Measurements from ENCODE around the gene RBMS1. TPM values are rescaled to one million over a fixed set of nuclear protein-coding genes. Genes with fewer than 3 reads are reported as not detected.
A peak's percentile ranks its signal among the peaks of the same experiment; 100 is the strongest.

RBMS1 gene
- total RNA-seq, 1 experiment from 2014 or later = 38.8 TPM

GRCh38 chr2:160375802-160376469, 117.7 kb downstream of the RBMS1 start:
- ATAC-seq (peak; percentile 78), DNase-seq (peak; percentile 49)
- no peaks in the 10 kb centered on the region for H3K27me3 ChIP-seq (ENCODE audit: low read length)
- H3K4me2 ChIP-seq (ENCODE audit: low read length) = peak overlapping the region; percentile 56
- H4K20me1 ChIP-seq (ENCODE audit: low read length) = 0 out of 2 replicates have a peak, but pooled peaks cover 13% of the 10 kb centered on the region
- H3K9me2 ChIP-seq (replicated peaks; ENCODE audit: low read length) = no peaks in the 10 kb centered on the region
- POLR2A ChIA-PET (ENCODE audit: unreplicated experiment) = interaction anchor here (0.6 kb wide), 1 partner anchor 234 kb away, joined by 3 read pairs; no protein-coding TSS in a partner anchor
- intact Hi-C loops (cut with micrococcal nuclease) = loop anchor here (2.0 kb wide), 1 partner anchor 21 kb away; no protein-coding TSS in a partner anchor
- CTCF ChIA-PET = no interaction called here
- peak overlapping the region; percentile 35 for H3K27ac ChIP-seq (ENCODE audit: low read length)
- no peak overlapping the region for H2AFZ ChIP-seq (ENCODE audit: low read length)
- no peaks in the 10 kb centered on the region for H3F3A ChIP-seq (ENCODE audit: low read length, unreplicated experiment)
- peaks cover 21% of the 10 kb centered on the region for H3K4me1 ChIP-seq (ENCODE audit: insufficient read depth, low read length)
- H3K9me3 ChIP-seq (ENCODE audit: low read length) = no peaks in the 10 kb centered on the region
- no TSS peak for BruUV-seq (replicated peaks)
- TF ChIP-seq, protein P1, sequence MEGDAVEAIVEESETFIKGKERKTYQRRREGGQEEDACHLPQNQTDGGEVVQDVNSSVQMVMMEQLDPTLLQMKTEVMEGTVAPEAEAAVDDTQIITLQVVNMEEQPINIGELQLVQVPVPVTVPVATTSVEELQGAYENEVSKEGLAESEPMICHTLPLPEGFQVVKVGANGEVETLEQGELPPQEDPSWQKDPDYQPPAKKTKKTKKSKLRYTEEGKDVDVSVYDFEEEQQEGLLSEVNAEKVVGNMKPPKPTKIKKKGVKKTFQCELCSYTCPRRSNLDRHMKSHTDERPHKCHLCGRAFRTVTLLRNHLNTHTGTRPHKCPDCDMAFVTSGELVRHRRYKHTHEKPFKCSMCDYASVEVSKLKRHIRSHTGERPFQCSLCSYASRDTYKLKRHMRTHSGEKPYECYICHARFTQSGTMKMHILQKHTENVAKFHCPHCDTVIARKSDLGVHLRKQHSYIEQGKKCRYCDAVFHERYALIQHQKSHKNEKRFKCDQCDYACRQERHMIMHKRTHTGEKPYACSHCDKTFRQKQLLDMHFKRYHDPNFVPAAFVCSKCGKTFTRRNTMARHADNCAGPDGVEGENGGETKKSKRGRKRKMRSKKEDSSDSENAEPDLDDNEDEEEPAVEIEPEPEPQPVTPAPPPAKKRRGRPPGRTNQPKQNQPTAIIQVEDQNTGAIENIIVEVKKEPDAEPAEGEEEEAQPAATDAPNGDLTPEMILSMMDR (conservative IDR thresholded peaks at IDR 0.05; ENCODE audit: low read depth, low read length) = no peak
- TF ChIP-seq EZH2phosphoT487 (IDR thresholded peaks at IDR 0.05; ENCODE audit: borderline replicate concordance, low read length) = no peak
- TF ChIP-seq EZH2 (IDR thresholded peaks at IDR 0.05; ENCODE audit: low read length, unreplicated experiment) = no peak
- H3K9ac ChIP-seq (ENCODE audit: low read length) = peak overlapping the region; percentile 4; the same call in 1 of the 2 replicates
- H3K4me3 ChIP-seq (ENCODE audit: low read length) = no peak overlapping the region
- H3K79me2 ChIP-seq (ENCODE audit: low read length) = peaks cover 91% of the 10 kb centered on the region
- no peaks in the 10 kb centered on the region for H3K36me3 ChIP-seq (ENCODE audit: low read depth, low read length)

GRCh38 chr2:160375037-160375436, 118.6 kb downstream of the RBMS1 start:
- no peaks in the 10 kb centered on the region for H3F3A ChIP-seq (ENCODE audit: low read length, unreplicated experiment)
- H3K9me2 ChIP-seq (replicated peaks; ENCODE audit: low read length) = no peaks in the 10 kb centered on the region
- no peaks in the 10 kb centered on the region for H3K27me3 ChIP-seq (ENCODE audit: low read length)
- H2AFZ ChIP-seq (ENCODE audit: low read length) = no peak overlapping the region
- intact Hi-C loops (cut with micrococcal nuclease) = no loop called here
- no TSS peak for BruUV-seq (replicated peaks)
- no peak overlapping the region for H3K4me3 ChIP-seq (ENCODE audit: low read length)
- H3K4me2 ChIP-seq (ENCODE audit: low read length) = no peak overlapping the region
- ATAC-seq = no peak
- ChIA-PET CTCF (no interaction called here), POLR2A (ENCODE audit: unreplicated experiment) (no interaction called here)
- no peaks in the 10 kb centered on the region for H3K36me3 ChIP-seq (ENCODE audit: low read depth, low read length)
- no peak overlapping the region for H3K9ac ChIP-seq (ENCODE audit: low read length)
- TF ChIP-seq EZH2phosphoT487 (IDR thresholded peaks at IDR 0.05; ENCODE audit: borderline replicate concordance, low read length) (no peak), EZH2 (IDR thresholded peaks at IDR 0.05; ENCODE audit: low read length, unreplicated experiment) (no peak)
- TF ChIP-seq, protein P1 (conservative IDR thresholded peaks at IDR 0.05; ENCODE audit: low read depth, low read length) = no peak
- 0 out of 2 replicates have a peak, but pooled peaks cover 10% of the 10 kb centered on the region for H4K20me1 ChIP-seq (ENCODE audit: low read length)
- H3K27ac ChIP-seq (ENCODE audit: low read length) = no peak overlapping the region
- H3K79me2 ChIP-seq (ENCODE audit: low read length) = peaks cover 91% of the 10 kb centered on the region
- no peak for DNase-seq
- no peaks in the 10 kb centered on the region for H3K9me3 ChIP-seq (ENCODE audit: low read length)
- peaks cover 21% of the 10 kb centered on the region for H3K4me1 ChIP-seq (ENCODE audit: insufficient read depth, low read length)

DNA sequence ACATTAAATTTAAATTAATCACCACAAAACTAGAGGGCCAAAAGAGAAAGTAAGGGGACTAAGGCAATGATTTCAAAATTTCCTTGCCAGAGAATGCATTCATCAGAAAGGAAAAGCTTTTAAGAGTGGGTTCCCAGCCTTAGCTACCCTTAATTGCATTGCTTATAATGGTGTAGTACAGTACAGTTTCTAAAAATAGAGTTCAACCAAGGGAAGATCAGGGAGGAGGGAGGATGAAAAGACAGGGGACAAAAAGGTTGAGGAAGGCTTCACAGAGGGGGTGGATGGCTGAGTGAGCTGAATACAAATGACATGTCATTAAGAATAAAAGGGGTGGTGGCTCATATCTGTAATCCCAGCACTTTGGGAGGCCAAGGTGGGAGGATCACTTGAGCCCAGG, 119.9 kb downstream of the RBMS1 start:
- Histone ChIP-seq H3K4me2 (ENCODE audit: low read length) (no peak overlapping the region), H3K9ac (ENCODE audit: low read length) (no peak overlapping the region), H2AFZ (ENCODE audit: low read length) (no peak overlapping the region), H3K36me3 (ENCODE audit: low read depth, low read length) (no peaks in the 10 kb centered on the region), H3F3A (ENCODE audit: low read length, unreplicated experiment) (no peaks in the 10 kb centered on the region), H3K79me2 (ENCODE audit: low read length) (peaks cover 91% of the 10 kb centered on the region), H4K20me1 (ENCODE audit: low read length) (0 out of 2 replicates have a peak, but pooled peaks cover 7% of the 10 kb centered on the region), H3K9me3 (ENCODE audit: low read length) (no peaks in the 10 kb centered on the region), H3K9me2 (replicated peaks; ENCODE audit: low read length) (no peaks in the 10 kb centered on the region), H3K27me3 (ENCODE audit: low read length) (no peaks in the 10 kb centered on the region), H3K4me3 (ENCODE audit: low read length) (no peak overlapping the region), H3K4me1 (ENCODE audit: insufficient read depth, low read length) (peaks cover 21% of the 10 kb centered on the region), H3K27ac (ENCODE audit: low read length) (no peak overlapping the region)
- ChIA-PET POLR2A (ENCODE audit: unreplicated experiment) (no interaction called here), CTCF (no interaction called here)
- ATAC-seq (no peak), DNase-seq (no peak)
- intact Hi-C loops (cut with micrococcal nuclease) = no loop called here
- no peak for TF ChIP-seq EZH2 (IDR thresholded peaks at IDR 0.05; ENCODE audit: low read length, unreplicated experiment)
- TF ChIP-seq EZH2phosphoT487 (IDR thresholded peaks at IDR 0.05; ENCODE audit: borderline replicate concordance, low read length) = no peak
- TF ChIP-seq, protein P1 (conservative IDR thresholded peaks at IDR 0.05; ENCODE audit: low read depth, low read length) = no peak
- no TSS peak for BruUV-seq (replicated peaks)
